HL-60/S4 treated with retinoic acid at 250 ng/mL for 4 days and 3 days (cell line): ENCODE data around the gene KRTAP10-9.
"Not testable (repeated sequence)": the region's sequence is repeated elsewhere in the genome, so short reads cannot be mapped to it uniquely, and the experiment has no call there.

Source experiments
- in situ Hi-C: fragments of 300-500 bp; cut with MboI; formaldehyde crosslinking; loops from 2 replicates; pipeline ENCODE4 v1.7.0; 2022; ENCODE audit warnings: low sequenced_read_pairs

KRTAP10-9 gene, protein sequence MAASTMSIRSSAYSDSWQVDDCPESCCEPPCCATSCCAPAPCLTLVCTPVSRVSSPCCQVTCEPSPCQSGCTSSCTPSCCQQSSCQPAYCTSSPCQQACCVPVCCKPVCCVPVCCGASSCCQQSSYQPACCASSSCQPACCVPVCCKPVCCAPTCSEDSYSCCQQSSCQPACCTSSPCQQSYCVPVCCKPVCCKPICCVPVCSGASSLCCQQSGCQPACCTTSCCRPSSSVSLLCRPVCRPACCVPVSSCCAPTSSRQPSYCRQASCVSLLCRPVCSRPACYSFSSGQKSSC

DNA sequence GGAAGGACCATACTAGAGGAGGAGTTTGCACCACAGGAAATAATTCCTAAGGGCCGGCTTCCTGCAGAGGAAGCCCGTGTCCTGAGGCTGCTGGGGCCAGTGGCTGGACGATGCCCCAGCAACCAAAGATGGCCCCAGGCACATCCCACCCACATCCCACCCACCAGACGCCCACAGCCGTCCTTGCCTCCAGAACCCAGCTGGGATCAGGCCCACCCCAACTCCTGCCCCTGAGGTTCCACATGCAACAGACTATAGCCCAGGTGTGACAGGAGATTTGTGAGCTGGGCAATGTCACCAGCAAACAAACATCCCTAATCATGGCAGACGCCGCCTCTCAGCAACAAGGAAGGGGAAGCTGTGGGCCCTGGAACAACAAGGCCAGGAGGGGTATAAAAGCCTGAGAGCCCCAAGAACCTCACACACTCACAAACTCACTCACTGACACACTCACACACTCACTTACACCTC lies at the start of gene KRTAP10-9:
KRTAP10-9 (plus strand) TSS at position 421 of the 471 bp plus-strand sequence. CDS start 79 bp downstream, outside the sequence.
- in situ Hi-C loops, result no loop called here

DNA sequence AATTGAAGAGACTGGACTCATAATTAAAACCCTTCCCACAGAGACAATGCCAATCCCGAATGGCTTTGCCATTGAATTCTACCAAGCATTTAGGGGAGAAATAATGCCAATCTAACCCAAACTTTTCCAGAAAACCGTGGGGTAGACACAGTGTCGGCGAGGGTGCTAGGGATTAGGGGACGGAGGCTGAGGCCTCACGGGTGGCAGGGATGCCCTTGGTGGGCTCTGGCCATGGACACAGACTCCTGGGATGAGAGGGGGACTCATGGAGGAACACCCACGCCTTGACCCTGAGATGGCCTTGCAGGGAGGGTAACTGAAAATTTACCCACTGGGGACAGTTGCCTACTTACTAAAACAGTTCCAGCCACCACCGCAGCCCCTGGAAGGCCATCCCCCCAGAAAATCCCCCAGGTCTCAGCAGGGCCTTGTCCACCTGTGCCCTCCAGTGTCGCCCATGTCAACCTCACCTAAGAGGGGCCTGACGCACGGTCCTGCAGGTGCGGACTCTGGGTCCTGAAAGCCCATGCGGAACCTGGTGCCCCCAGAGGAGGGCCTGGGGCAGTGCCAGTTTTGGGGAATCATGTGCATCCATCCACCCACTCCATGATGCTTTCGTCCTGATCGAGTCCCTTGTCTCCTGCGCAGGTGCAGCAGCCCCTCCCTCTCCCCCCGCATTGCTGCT lies 48.4 kb upstream of the KRTAP10-9 start:
- in situ Hi-C loops, result no loop called here

DNA sequence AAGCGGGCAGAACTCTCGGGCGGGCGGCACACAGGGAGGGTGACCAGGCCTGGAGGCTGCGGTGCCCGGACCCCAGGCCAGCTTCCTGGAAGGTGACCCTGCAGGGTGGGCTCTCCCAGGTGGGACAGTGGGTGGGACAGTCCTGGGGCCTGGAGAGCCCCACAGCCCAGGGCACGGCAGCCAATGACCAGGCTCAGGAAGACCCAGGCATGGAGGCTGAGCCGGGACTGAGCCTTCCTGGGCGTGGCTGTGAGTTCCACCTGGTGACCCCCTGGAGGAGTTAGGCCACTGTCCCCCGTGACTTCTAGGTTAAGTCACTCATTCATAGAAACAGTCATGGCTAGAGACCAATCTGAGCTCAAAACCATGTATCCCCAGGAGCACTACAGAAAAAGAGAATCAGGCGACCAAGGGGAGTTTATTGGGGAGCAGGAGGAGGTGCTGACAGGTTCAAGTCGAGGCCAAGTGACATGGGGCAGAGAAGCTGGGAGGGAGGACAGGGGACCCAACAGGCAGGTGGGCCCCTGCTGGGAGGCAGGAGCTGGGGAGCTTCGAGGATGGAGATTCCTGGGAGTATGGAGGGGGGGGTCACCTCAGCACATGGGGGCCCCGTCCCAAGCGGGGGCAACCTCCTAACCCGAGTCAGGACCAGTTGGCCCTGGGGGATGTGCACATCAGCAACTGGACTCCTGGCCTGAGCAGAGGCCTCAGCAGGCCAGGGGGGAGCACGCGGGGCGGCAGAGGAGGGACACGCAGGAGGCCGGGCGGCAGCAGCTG lies 47.6 kb upstream of the KRTAP10-9 start:
- in situ Hi-C loops, result no loop called here

DNA sequence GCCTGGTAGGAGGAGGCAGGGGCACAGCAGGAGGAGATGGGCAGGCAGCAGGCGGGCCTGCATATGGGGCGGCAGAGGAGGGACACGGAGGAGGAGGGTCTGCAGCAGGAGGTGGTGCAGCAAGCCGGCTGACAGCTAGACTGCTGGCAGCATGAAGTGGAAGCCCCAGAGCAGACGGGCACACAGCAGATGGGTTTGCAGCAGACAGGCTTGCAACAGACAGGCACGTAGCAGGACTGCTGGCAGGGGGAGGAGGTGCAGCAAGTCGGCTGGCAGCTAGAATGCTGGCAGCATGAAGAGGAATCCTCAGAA lies 47.1 kb upstream of the KRTAP10-9 start:
- in situ Hi-C loops, result no loop called here

DNA sequence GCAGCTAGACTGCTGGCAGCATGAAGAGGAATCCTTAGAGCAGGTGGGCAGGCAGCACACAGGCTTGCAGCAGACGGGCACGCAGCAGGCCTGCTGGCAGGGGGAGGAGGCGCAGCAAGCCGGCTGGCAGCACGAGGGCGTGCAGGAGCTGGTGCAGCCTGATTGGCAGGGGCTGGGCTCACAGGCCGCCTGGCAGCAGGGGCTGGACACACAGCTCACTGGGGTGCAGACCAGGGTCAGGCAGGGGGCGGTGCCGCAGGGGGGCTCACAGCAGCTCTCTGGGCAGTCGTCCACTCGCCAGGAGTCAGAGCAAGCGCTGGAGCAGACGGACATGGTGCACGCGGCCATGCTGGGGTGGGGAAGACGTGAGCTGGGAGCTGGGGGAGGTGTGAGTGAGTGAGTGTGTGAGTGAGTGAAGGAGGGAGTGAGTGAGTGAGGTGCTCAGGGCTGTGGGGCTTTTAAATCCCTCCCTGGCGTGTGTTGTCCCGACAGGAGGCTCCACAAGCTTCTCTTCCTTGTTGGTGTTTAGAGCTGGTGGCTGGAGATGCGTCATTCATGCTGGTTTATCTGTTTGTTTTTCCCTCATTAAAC lies 46.6 kb upstream of the KRTAP10-9 start, which contains the start of gene KRTAP10-5:
KRTAP10-5 (minus strand) TSS at position 374 of the 591 bp plus-strand sequence; CDS start at position 348, 26 bp downstream.
- in situ Hi-C loops, result not testable (repeated sequence)

DNA sequence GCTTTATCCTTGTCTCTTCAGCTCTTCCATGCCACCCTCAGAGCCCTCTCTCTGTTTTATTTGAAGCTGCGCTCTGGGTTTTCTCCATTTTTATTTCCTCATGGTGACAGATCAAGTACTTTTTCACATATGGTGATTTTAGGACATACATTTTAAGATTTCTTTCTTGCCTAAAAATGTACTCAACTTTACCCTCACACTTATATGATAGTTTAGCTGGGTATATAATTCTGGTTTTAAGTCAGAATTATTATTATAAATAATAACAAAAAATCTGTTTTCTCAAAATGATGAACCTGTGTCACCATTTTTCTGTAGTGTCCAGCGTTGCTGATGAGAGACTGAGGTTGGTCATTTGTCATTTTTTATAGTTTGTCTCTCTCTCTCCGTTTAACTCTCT lies 45.7 kb upstream of the KRTAP10-9 start:
- in situ Hi-C loops, result no loop called here

DNA sequence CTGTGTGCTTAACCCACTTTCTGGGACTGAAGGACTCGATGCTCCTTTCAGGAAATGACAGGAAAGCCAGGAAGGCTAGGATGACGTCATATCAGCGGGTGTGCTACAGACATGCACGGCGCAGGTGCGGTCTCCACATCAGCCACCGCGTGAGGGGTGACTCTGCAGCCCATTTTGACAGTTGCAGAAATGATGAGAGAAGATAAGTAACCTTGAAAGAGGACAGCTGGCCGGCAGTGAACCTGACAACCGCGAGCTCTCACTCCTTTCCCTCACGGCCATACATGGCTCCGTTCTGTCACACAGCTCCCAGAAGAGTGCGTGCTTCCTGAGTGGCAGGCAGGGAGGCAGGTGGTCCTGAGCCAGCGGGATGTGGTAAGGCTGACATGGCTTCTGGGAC lies 44.8 kb upstream of the KRTAP10-9 start:
- in situ Hi-C loops, result no loop called here

DNA sequence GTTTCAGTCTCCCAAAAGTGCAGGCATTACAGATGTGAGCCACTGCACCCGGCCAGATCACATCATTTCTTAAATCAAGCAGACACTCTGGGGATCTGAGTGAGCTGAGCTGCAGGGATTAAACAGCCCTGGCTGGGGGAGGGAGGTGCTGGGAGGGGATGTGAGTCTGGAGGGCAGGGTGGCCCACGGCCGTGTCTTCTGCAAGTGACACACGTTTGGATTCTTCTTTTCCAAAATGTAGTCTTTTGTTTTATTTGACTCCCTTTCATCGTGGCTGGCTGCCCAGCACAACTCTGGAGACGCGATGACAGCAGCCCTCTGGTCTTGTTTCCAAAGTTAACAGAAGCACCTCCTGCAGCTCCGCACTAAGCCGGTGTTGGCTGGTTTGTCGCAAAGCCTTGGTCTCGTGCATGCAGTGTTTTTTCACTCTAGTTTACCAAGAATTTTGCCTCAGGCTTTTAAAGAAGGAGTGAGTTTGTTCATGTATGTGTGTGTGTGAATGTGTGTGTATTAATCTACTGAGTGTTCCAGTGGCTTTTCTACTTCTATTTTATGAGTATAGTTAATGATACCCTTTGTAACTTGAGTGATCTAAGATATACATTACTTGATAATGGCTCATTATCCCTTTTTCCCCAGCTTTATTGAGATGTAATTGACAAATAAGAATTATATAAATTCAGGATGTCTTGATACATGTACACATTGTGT lies 43.6 kb upstream of the KRTAP10-9 start:
- in situ Hi-C loops, result no loop called here

DNA sequence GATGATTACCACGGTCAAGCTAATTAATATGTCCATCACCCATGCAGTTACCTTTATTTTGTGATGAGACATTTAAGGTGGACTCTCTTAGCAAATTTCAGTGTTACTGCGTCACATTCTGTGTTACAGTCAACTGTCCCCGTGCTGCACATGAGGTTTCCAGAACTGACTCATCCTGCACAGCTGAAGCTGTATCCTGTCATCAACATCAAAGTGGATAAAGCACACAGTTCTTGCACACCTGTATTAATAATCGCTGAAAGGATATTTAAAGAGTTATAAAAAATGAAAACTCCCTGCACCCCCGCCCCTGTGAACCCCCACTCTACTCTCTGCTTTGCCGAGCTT lies 43.1 kb upstream of the KRTAP10-9 start:
- in situ Hi-C loops, result no loop called here

DNA sequence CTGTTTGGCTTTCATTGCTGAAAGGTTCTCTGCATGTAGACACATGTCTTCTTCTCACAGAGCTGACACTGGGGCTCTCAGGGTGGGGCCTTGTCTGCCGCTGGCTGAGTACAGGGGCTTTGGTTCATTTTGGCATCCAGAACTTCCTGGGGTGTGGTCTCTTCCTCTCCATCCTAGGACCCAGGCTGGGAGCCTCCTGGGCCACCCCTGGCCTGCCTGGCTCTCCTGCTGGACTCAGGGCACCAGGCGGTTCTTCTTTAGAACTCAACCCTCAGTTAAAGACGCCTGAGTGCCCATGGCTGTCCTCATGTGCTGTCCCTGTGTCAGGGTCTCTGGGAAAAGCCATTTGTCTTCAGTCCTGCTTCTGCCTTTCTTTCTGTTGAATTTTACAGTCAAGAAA lies 41.0 kb upstream of the KRTAP10-9 start:
- in situ Hi-C loops, result no loop called here

DNA sequence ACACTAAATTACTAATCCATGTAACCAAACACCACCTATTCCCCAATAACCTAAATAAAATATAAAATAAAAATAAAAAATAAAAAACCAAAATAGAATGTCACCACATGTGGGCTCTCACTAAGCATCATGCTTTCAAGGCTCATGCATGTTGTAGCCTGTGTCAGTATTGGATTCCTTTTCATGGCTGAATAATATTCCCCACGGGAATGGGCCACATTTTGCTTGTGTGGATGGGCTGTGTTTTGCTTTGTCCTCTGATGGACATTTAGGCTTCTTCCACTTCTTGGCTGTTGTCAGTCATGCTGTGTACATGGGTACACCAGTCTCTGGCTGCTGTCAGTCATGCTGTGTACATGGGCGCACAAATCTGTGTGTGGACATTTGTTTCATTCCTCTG lies 37.8 kb upstream of the KRTAP10-9 start:
- in situ Hi-C loops, result no loop called here

DNA sequence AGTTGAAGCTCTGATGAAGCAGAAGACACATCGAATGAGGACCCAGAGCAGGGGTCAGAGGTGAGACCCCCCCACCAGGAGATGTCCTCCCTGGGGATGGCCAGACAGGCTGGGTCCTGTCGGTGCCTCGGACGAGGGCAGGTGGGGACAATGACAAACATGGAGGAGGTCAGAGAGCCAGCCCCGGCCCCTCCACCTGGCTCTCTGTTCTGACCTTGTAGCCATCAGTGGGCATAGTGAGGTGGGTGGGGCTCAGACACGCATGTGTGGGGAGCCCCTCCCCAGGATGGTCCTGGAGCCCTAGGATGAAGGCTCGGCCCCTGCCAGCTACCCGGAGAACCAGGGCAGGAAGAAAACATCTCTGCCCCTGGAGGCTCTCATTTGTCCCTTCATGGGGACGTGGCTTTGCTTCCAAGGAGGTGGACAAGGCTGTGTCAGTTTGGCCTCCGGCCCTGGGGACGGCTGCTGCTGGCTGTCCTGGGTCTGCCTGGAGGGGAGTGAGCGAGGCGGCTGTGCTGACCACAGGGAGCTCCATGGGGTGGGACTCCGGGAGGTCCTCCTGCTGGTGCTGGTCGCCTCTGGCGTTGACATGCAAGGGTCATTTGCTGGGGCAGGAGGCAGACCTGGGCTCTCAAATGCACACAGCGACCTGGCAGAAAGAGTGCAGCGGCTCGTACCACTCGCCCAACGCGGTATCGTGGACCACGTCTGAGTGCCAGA lies 37.1 kb upstream of the KRTAP10-9 start:
- in situ Hi-C loops, result no loop called here

DNA sequence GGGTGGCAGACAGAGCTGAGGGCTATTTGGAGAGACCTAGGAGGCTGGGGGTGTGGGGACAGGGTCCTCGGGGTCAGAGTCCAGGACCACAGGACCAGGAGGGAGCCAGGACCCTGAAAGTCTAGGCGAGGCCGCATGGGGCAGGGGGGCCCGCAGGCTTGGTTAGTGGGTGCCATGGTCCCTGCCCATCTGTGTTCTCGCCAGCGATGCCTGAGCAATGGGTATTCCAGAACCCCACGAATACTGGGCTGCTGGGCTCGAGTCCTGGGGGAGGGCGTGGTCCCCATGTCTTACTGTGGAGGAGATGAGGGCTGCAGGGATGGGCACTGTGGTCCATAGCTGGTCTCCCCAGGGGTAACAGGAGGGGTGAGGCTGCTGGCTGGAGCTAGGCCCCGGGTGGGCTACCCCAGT lies 36.6 kb upstream of the KRTAP10-9 start:
- in situ Hi-C loops, result no loop called here

DNA sequence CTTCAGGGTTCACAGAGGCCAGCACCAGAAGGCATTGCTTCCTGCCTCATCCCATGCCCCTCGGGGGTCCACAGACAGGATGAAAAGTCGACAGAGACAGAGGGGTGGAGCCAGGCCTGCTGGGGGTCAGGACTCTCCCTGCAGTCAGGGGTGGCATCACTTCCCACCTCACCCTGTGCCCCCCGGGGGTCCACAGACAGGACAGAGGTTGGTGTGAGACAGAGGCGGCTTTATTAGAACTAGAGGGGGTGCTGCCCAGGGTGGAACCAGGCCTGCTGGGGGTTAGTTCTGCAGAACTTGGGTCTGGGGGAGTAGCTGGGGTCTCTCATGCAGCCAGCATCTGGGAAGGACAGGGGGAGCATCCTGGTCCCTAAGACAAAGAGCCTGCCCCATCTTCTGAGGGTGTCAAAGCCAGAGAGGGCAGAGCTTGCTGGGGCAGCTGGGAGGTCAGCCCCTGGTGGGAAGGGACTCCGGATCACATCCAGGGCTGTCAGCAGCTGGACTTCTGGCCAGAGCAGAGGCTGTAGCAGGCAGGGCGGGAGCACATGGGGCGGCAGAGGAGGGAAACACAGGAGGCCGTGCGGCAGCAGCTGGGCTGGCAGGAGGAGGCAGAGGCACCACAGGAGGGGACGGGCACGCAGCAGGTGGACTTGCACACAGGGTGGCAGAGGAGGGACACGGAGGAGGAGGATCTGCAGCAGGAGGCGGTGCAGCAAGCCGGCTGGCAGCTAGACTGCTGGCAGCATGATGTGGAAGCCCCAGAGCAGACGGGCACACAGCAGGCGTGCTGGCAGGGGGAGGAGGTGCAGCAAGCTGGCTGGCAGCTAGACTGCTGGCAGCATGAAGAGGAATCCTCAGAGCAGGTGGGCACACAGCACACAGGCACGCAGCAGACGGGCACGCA lies 35.7 kb upstream of the KRTAP10-9 start:
- in situ Hi-C loops, result not testable (repeated sequence)

DNA sequence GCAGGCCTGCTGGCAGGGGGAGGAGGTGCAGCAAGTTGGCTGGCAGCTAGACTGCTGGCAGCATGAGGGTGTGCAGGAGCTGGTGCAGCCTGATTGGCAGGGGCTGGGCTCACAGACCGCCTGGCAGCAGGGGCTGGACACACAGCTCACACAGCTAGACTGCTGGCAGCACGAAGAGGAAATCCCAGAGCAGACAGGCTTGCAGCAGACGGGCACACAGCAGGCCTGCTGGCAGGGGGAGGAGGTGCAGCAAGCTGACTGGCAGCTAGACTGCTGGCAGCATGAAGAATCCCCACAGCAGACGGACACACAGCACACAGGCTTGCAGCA lies 35.1 kb upstream of the KRTAP10-9 start:
- in situ Hi-C loops, result not testable (repeated sequence)

DNA sequence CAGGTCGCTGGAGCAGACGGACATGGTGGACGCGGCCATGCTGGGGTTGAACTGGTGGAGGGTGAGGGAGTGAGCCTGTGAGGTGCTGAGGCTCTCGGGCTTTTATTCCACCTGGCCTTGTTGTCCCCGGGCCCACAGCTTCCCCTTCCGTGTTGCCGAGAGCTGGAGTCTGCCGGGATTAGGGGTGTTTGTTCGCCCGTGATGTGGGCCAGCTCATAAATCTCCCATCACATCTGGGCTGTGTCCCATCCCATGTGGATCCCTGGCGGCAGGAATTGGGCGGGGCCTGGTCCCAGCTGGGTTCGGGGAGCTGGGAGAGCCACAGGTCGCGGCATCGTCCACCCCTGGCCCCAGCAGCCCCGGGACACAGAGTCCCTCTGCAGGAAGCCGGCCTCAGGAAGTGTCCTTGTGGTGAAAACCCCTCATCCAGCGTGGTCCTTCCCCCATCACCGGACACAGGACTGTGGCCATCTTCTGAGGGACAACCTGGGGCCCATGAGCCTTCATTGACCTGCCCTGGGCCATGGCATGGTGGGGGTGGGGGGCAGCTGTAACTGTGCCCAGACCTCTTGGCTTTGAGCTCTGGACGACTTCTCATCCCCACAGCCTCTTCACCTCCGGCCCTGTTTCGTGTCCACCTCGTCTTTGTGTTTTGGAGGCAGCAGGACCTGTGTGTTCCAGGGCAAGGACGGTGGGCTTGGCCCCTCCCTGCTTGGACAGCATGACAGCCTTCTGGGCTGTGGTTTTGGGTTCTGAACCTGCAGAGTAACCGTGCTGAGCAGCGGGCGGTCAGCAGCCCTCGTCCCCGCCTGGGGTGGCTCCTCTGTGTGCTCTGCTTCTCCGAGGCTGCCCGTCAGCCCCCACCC lies 34.2 kb upstream of the KRTAP10-9 start, which contains the start of gene KRTAP10-6:
KRTAP10-6 (minus strand) TSS at position 60 of the 866 bp plus-strand sequence; CDS start at position 39, 21 bp downstream.
- in situ Hi-C loops, result no loop called here

DNA sequence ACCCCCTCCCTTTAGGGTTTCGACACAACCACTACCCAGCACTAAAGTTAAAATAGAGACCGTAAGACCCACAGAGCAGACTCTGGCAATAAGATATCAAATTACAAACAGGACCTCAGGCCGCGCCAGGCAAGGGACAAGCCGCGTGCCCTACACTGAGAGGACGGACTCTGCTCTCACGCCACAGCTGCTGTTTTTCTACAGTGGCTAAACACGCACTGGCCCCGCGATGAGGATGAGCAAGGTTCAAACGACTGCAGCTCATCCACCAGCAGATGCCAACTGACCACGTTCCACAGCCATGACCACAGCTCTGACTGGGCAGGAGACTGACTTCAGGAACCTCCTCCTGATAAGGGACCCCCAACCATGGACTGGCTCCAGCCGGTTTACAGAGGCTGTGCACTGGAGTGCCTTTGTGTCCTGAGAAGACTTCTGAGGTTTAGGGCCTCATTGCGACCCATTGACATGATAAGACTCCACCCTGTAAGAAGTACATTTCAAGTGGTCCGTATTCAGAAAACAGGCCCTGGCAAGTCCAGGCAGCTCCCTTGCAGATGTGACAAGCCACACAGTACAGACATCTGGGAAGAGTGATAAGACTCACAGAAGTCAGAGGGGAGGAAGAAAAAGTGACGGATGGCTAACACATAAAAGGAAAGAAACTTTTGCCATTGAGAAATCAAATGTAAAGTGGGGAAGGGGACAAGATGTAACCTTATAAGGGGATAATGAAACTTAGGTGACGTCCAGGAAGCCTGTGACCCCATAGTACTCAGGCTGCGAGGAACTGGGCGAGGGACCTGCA lies 33.1 kb upstream of the KRTAP10-9 start:
- in situ Hi-C loops, result no loop called here
